A549 (cell line): ENCODE results near the gene SYT13.

Source experiments
- POLR2A ChIP-seq: IDR thresholded peaks from 2 replicates; pipeline ENCODE4 v1.6.1; 2012; ENCODE audit warnings: mild to moderate bottlenecking, low read length
- RCOR1 ChIP-seq: fragments of 150-350 bp; IDR thresholded peaks from 2 replicates; pipeline ENCODE4 v1.6.1; 2014; ENCODE audit warnings: antibody characterized with exemption, low read length, low read depth
- ZNF302 ChIP-seq: fragments of 250-450 bp; sonication (Bioruptor Pico); IDR thresholded peaks from 2 replicates; pipeline ENCODE4 v1.9.0; 2021; ENCODE audit warnings: inconsistent platforms, mild to moderate bottlenecking, moderate library complexity

DNA sequence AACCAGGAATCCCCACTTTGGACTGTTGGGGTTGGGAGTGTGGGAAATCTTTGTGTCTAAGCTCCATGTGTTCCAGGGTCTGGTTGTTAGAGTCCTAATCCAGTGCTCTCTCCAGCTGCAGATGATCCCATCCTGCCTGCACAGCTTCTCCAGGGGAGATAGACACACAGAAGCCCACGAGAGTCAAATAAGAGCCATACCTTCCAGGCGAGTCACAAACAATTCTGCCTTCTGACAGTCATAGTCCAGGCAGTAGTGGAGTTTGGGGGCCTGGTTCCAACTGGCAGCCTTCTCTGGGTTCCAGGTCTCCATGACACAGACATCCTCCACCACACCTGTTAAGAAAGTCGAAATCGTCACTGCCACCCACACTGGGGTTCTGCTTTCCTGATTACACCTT lies 32.1 kb downstream of the SYT13 start:
- TF ChIP-seq RCOR1: no peak
- no peak for TF ChIP-seq ZNF302 (CRISPR knock-in tag)
- no peak for TF ChIP-seq POLR2A
